GM18909 (cell line): ENCODE data around the gene NTSR2.

Experiments
- ATAC-seq: cut with Tn5 transposase; IDR thresholded peaks from one replicate; pipeline ENCODE4 v1.9.1; 2021; ENCODE audit warnings: mild to moderate bottlenecking; ENCODE audit not compliant: unreplicated experiment, poor library complexity

Gene NTSR2

DNA sequence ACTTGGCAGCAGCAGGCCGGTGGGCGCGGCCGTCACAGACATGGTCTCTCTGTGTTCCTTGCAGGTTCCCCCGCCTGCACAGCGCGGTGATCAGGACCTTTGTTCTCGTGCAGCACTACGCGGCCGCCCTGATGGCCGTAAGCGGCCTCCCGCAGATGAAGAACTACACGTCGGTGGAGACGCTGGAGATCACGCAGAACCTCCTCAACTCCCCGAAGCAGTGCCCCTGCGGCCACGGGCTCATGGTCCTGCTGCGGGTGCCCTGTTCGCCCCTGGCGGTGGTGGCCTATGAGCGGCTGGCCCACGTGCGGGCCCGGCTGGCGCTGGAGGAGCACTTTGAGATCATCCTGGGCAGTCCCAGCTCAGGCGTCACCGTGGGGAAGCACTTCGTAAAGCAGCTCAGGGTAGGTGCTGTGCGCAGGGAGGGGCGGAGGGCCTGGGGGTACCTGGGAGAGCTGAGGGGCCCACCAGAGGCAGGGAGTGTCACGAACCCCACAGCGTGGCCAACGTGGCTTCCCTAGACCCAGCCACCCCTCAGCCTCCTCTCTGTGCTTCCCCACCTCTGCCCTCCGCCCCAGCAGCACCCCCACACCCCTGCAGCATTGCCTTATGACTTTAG, 59.3 kb downstream of the NTSR2 start:
- no peak for ATAC-seq
